ENCODE data around the gene OR2S2.
"Not testable (repeated sequence)": the region's sequence is repeated elsewhere in the genome, so short reads cannot be mapped to it uniquely, and the experiment has no call there.

The OR2S2 gene

GRCh38 chr9:35930989-35931388 lies 27.0 kb downstream of the OR2S2 start:
- FAIRE-seq = no peak

GRCh38 chr9:35930521-35930920 lies 27.4 kb downstream of the OR2S2 start:
- FAIRE-seq = no peak

GRCh38 chr9:35929453-35929718 lies 28.6 kb downstream of the OR2S2 start:
- no peak for FAIRE-seq

- FAIRE-seq = no peak
Measured at GRCh38 chr9:35928591-35929452, 29.1 kb downstream of the OR2S2 start.

GRCh38 chr9:35923927-35924763 lies 33.8 kb downstream of the OR2S2 start:
- no peak for FAIRE-seq

GRCh38 chr9:35923598-35923926 lies 34.4 kb downstream of the OR2S2 start:
- no peak for FAIRE-seq

- no peak for FAIRE-seq
Measured at GRCh38 chr9:35920051-35920620, 37.8 kb downstream of the OR2S2 start.

- FAIRE-seq = no peak
Measured at GRCh38 chr9:35919212-35920008, 38.5 kb downstream of the OR2S2 start.

- FAIRE-seq = no peak
Measured at GRCh38 chr9:35918780-35919179, 39.2 kb downstream of the OR2S2 start.

- no peak for FAIRE-seq
Measured at GRCh38 chr9:35917261-35917660, 40.7 kb downstream of the OR2S2 start.

GRCh38 chr9:35915681-35916294 lies 42.2 kb downstream of the OR2S2 start:
- FAIRE-seq = no peak

GRCh38 chr9:35914301-35914807 lies 43.6 kb downstream of the OR2S2 start:
- no peak for FAIRE-seq

GRCh38 chr9:35913429-35913828 lies 44.5 kb downstream of the OR2S2 start:
- FAIRE-seq = not testable (repeated sequence)

GRCh38 chr9:35912791-35913400 lies 45.1 kb downstream of the OR2S2 start:
- FAIRE-seq = no peak

GRCh38 chr9:35911690-35912089 lies 46.3 kb downstream of the OR2S2 start:
- FAIRE-seq = no peak

- FAIRE-seq = no peak
Measured at GRCh38 chr9:35910613-35911359, 47.2 kb downstream of the OR2S2 start.

- FAIRE-seq = no peak
Measured at GRCh38 chr9:35909687-35910612, 48.0 kb downstream of the OR2S2 start.

GRCh38 chr9:35909274-35909673 lies 48.7 kb downstream of the OR2S2 start, which contains the start of gene SPAAR:
Gene SPAAR (plus strand): TSS chr9:35909490. CDS start chr9:35910464, 974 bp downstream.
- FAIRE-seq = no peak

- FAIRE-seq = no peak
Measured at GRCh38 chr9:35908504-35909125, 49.3 kb downstream of the OR2S2 start.
